IPS-18c (cell line): Measurements from ENCODE around the gene GGA3.
"Not testable (repeated sequence)": the region's sequence is repeated elsewhere in the genome, so short reads cannot be mapped to it uniquely, and the experiment has no call there.

Experiments used
- H3K4me3 ChIP-seq: 2 replicates; pipeline ENCODE4 v1.7.0; 2013; ENCODE audit warnings: low read depth, mild to moderate bottlenecking, low read length, moderate library complexity; ENCODE audit not compliant: insufficient read depth
- H3K9me3 ChIP-seq: one replicate; pipeline ENCODE4 v1.6.1; 2013; ENCODE audit warnings: mild to moderate bottlenecking, low read length, moderate library complexity; ENCODE audit not compliant: control insufficient read depth, insufficient read depth

Gene GGA3, protein sequence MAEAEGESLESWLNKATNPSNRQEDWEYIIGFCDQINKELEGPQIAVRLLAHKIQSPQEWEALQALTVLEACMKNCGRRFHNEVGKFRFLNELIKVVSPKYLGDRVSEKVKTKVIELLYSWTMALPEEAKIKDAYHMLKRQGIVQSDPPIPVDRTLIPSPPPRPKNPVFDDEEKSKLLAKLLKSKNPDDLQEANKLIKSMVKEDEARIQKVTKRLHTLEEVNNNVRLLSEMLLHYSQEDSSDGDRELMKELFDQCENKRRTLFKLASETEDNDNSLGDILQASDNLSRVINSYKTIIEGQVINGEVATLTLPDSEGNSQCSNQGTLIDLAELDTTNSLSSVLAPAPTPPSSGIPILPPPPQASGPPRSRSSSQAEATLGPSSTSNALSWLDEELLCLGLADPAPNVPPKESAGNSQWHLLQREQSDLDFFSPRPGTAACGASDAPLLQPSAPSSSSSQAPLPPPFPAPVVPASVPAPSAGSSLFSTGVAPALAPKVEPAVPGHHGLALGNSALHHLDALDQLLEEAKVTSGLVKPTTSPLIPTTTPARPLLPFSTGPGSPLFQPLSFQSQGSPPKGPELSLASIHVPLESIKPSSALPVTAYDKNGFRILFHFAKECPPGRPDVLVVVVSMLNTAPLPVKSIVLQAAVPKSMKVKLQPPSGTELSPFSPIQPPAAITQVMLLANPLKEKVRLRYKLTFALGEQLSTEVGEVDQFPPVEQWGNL

DNA sequence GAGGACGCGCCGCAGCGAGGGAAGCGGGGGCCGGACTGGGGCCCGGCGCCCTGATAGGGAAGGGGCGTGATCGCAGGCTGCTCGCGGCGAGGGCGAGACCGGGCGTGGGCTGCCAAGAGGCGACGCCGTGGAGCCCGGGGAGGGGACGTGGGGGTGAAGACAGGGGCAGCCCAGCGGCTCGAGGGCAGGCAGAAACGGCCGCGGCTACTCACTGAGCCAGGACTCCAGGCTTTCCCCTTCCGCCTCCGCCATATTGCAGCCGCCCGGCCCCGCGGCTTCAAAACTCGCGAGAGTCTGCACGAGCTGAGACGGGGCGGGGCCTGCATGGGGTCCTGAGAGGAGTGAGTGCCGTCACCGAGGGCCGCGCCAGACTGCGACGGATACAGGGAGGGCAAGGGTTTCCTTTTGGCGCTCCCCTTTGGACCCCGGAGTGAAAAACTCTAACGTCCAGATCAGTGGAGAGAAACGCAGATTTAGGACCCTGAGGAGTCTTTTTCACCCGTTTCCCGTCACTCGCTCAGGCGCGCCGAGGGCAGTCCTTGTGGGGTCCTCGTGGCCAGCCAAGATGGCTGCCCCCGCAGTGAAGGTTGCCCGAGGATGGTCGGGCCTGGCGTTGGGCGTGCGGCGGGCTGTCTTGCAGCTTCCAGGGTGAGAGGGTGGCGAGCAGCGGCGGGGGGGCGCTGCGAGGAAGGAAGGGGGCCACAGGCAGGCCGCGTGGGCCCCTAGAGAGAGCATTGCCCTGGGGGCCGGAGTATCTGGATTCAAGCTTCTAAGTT lies at the start of gene GGA3, which contains the start of gene MRPS7:
TSS of gene GGA3 (minus strand) at position 271 of the 776 bp plus-strand sequence. CDS start at position 252, 19 bp downstream.
TSS of gene MRPS7 (plus strand) at position 544 of the 776 bp plus-strand sequence. CDS start at position 566, 22 bp downstream.
- H3K9me3 ChIP-seq = no peaks in the 10 kb centered on the region
- peak within 1 kb of the TSS; percentile 98 for H3K4me3 ChIP-seq

DNA sequence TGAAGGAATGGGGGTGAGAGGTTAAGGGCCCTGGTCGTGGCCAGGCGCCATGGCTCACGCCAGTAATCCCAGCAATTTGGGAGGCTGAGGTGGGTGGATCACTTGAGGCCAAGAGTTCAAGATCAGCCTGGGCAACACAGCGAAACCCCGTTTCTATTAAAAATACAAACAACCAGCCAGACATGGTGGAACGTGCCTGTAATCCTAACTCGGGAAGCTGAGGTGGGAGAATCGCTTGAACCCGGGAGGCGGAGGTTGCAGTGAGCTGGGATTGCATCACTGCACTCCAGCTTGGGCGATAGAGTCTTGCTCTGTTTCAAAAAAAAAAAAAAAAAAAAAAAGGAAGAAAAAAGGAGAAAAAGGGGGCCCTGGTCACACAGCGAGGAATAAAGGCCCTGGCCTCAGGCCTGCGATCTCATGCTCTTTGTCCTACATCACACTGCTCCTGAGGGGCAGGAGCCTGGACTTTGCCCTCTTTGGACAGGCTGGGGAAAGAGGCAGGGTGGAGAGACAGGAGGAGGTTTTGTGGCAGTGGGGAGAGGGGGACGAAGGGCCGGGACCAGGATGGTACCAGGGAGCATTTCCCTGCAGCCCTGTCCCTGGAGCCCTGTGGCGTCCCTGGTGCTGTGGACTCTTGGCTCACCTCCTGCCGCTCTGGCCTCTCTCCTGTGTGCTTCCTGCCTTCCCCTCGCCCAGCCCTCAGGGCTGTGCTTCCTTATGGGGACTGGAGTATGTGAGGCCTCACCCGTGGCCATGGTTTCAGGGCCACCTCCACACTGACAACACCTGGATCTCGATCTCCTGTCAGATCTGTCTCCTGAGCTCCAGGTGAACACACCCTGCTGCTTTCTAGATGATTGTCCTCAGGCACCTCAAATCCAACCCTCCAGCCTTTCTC lies 47.6 kb upstream of the GGA3 start:
- H3K4me3 ChIP-seq = no peak overlapping the region
- no peaks in the 10 kb centered on the region for H3K9me3 ChIP-seq

DNA sequence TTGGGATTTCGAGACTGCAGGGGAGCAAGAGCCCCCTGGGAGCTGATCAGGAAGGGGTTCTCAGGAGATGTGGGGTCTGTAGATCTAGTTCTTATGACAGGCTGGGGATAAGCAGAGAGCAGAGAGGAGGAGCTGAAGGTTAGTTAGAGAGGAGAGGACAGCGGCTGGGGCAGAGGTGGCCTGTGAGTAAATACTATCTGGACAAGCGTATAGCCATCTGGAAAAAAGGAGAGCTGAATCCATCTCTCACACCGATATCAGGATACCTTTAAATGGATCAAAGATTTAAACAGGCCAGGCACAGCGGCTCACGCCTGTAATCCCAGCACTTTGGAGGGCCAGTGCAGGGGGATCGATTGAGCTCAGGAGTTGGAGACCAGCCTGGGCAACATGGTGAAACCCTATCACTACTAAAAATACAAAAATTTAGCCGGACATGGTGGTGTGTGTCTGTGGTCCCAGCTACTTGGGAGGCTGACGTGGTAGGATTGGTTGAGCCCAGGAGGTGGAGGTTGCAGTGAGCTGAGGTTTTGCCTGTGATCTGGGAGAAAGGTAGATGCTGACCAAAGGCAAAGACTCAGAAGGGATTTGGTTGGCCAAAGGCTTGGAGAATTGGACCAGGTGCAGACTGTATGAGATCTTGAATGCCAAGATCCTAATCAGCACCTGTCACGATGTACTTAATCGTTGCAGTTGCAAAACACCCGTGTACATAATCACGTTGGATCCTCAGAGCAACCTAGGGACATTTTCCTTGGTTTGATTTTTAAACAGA lies 46.7 kb upstream of the GGA3 start:
- H3K9me3 ChIP-seq = no peaks in the 10 kb centered on the region
- H3K4me3 ChIP-seq = no peak overlapping the region

DNA sequence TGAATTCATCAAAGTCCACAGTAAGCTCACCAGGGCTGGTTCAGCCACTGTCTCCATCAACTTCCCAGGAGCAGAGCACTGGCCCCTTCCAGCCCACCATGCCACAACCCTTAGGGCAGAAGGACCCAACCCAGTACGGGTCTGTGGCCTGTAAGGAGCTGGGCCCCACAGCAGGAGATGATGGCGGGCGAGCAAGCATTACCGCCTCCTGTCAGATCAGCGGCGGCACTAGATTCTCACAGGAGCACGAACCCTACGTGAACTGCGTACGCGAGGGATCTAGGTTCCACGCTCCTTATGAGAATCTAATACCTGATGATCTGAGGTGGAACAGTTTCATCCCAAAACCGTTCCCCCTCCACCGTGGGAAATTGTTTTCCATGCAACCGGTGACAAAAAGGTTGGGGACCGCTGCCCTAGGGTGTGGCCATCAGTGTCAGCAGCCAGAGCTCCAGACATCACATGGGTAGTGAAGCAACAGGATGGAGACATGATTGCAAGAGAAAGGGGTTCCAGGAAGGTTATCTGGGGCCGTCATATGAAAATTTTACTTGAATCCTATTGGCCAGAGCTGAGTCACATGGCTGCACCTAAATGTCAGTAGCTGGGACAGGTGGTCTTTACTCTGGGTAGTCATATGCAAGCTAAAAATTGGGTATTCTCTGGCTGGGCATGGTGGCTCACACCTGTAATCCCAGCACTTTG lies 40.2 kb upstream of the GGA3 start:
- no peak overlapping the region for H3K4me3 ChIP-seq
- H3K9me3 ChIP-seq = no peaks in the 10 kb centered on the region

DNA sequence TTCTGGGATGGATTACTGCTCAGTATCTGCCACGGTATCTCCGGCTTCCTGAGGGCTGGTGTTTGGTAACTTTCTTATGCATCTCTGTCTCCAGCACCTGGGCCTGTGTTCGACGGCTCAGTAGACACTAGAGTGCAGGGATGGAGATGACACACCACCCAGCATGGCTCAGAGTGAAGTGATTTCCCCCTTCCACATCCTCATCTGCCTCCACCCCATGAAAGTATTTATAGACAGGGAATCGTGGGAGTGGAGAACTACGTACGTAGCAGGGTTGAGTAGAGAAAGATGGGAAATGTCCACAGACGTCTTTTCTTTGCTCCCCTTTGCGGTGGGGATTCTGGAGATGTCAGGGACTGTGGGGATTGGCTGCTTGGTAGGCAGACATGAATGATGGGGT lies 39.6 kb upstream of the GGA3 start:
- H3K9me3 ChIP-seq = no peaks in the 10 kb centered on the region

DNA sequence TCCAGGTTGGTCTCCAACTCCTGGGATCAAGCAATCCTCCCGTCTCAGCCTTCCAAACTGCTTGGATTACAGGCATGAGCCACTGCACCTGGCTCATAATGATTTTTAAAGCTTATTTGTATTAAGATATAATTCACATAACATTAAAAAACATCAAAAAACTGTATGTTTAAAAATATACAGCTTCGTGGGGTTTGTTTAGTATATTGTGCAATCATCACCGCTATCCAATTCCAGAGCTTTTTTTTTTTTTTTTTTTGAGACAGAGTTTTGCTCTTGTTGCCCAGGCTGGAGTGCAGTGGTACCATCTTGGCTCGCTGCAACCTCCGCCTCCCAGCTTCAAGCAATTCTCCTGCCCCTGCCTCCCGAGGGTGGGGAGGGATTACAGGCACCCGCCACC lies 38.9 kb upstream of the GGA3 start:
- Histone ChIP-seq H3K4me3 (no peak overlapping the region), H3K9me3 (no peaks in the 10 kb centered on the region)

More for the DNA sequence above, 39.6 kb upstream of the GGA3 start:
- no peak overlapping the region for H3K4me3 ChIP-seq

DNA sequence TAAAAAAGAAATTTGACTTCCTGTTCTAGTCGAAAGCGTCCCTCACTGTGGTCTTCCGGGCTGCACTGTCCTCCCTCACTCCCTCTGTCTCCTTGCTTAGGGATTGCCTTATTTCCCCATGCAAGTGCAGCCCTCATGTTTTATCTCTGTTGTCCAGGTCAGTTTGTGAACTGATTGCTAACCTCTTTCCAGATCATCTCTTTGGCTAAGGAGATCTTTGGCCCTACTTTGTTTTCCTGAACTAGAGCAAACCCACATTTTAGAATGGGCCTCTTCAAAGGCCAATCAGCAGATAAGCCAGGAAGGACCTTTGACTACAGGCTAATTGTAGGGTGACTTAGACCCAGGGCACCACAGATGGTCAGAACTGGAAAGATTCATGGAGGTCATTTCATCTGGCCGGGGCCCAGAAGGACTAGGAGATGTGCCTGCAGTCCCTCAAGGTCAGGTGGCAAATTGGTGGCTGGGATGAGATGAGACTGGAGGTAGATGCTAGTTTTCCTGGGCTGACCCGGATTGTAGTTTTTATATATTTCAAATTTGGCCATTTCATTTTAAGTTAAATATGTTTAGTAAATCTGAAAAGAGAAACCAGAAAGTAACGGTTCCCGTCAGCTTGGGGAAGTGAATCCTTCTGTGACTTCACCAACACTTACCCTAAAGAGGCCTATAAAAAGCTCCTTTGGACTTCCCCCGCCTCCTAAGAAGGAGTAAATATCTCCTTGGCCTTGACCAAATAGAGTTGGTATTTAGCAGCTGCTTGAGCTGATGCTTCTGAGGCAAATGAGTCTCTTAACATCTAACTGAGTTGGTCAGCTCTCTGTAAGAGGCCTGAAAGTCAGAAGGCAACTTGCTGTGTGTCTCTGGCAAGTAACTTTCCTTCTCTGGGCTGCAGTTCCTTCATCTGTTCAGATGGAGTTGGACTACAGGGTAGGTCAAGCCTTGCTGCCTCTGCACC lies 34.1 kb upstream of the GGA3 start:
- no peak overlapping the region for H3K4me3 ChIP-seq
- H3K9me3 ChIP-seq = no peaks in the 10 kb centered on the region

DNA sequence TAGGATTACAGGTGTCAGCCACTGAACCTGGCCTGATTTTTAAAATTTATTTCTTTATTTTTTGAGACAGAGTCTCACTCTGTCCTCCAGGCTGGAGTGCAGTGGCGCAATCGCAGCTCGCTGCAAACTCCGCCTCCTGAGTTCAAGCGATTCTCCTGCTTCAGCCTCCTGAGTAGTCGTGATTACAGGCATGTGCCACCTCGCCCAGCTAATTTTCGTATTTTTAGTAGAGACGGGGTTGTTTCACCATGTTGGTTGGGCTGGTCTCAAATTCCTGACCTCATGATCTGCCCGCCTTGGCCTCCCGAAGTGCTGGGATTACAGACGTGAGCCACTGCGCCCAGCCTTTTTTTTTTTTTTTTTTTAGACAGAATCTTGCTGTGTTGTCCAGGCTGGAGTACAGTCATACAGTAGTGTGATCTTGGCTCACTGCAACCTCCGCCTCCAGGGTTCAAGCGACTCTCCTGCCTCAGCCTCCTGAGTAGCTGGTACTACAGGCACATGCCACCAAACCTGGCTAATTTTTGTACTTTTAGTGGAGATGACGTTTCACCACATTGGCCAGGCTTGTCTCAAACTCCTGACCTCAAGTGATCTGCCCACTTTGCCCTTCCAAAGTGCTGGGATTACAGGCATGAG lies 31.5 kb upstream of the GGA3 start:
- H3K9me3 ChIP-seq, H3K4me3 ChIP-seq: not testable (repeated sequence)

DNA sequence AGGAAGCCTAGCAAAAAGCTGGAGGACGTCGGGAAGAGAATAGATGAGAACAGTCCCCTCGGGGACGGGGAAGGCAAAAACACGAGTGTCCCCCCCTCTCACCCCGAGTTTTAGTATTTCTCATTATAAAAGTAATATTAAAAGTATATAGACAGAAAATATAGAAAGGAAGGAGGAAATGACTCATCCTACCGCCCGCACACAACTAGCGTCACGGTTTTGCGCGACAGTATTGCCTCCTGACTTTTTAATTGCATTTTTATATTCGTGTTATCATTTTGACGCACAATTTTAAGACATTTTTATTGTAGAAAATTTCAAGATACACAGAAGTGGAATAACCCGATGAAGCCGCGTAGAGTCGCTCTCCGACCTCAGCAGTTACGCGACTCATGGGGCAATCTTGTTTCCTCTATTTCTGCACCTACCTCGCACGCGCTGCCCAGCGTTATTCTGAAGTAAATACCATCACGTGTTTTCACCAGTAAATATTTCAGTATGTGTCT lies 28.5 kb upstream of the GGA3 start:
- peak overlapping the region; percentile 66 for H3K4me3 ChIP-seq

DNA sequence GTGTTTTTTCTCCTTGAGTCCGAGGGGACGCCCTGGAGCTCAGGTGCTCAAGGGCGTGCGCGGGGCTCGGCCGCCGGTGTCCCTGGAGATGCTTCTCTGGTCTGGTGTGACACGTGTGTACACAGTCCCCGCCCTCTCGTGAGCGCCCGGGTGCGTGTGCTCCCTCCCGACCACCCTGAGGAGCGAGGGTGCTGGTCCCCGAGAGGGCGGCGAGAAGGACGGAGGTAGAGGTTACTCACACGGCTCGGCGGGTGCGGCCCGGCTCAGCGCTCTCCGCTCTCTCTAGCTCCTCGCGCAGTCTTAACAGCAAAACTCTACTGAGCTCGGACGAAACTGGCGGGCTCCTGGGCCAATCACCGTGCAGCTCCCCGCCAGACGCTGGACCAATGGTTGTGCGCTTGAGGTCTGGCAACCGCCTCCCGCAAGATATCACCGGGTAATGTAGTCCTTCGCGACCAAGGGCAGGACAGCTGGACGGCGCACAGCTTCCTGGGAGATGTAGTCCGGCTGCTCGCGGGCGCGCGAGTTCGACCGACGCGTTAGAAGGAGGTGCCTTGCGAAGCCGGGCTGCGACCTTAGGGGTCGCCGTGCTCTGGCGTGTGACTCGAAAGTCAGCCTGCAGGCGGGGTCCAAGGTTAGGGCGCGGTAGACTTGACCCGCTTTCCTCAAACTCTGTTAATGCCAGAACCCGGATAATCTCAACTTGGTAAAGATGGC lies 27.9 kb upstream of the GGA3 start, which contains the start of gene SLC25A19:
TSS of gene SLC25A19 (minus strand) at position 319 of the 717 bp plus-strand sequence. CDS start 2,669 bp downstream, outside the sequence.
- H3K9me3 ChIP-seq = no peaks in the 10 kb centered on the region
- peak within 1 kb of the TSS; percentile 73 for H3K4me3 ChIP-seq

More for the DNA sequence above, 28.5 kb upstream of the GGA3 start:
- no peaks in the 10 kb centered on the region for H3K9me3 ChIP-seq

DNA sequence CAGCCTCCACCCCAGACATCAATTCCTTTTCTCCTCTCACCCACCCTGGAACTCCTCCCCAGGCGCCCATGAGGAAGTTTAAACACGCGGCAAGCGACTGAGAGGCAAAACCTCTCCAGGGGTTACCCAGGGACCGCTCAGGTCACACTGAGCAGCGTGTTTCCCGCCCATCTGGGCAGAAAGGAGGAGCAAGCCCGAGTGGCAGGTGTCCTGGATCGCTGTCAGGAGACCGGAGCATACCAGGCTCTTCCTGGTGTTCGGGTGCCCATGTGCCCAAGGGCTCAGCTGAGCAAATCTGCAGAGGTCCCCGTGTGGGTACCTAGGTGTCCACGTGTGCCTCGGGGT lies 27.3 kb upstream of the GGA3 start:
- no peaks in the 10 kb centered on the region for H3K9me3 ChIP-seq

DNA sequence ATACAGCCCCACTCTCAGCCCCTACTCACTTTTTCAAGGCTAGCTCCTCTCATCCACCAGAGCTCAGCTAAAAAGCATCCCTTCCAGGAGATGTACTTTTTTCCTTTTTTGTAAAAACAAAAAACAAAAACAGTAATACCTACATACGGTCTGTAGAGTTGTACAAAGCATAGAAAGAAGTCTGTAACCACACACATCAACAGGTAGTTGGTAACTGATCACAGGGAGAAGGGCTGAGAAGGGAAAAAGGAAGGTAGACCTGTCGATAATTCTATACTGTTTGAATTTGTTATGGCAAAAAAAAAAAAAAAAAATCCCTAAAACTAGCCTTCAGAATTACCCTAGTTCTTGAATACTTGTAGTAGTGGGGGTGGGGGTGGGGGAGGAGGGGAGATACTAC lies 27.0 kb upstream of the GGA3 start:
- peak overlapping the region; percentile 73 for H3K4me3 ChIP-seq

More for the DNA sequence above, 27.3 kb upstream of the GGA3 start:
- H3K4me3 ChIP-seq = peak overlapping the region; percentile 73

DNA sequence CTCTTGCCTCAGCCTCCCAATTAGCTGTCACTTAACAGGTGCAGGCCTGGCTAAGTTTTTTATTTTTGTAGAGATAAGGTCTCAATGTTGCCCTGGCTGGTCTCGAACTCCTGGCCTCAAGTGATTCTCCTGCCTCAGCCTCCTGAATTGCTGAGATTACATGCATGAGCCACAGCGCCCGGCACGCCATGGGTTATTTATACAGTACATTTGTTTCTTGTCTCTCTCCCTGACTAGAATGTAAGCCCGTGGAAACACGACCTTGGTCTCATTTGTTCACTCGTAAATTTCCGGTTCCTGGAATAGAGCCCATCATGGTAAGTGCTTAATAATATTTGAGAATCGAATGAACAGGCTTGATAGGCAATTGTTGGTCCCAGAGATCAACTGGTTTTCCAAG lies 25.8 kb upstream of the GGA3 start:
- no peak overlapping the region for H3K4me3 ChIP-seq
- H3K9me3 ChIP-seq = no peaks in the 10 kb centered on the region

More for the DNA sequence above, 27.0 kb upstream of the GGA3 start:
- no peaks in the 10 kb centered on the region for H3K9me3 ChIP-seq
